Astrocyte (in vitro differentiated cells and primary cell): ENCODE data around the gene PVALB. TPM values are rescaled to one million over a fixed set of nuclear protein-coding genes. Genes with fewer than 3 reads are reported as not detected.

ENCODE experiments used
- DNase-seq: peaks from one replicate; pipeline ENCODE4 v3.0.0-alpha.2; 2010; ENCODE audit warnings: low read depth
- FAIRE-seq: peaks from 2 replicates; lab custom pipeline; 2011; peaks lifted over from hg19 to GRCh38; lab: Jason Lieb, UNC
- H2AFZ ChIP-seq: 2 replicates; pipeline ENCODE4 v1.6.0; 2012; ENCODE audit warnings: low read depth, low read length, inconsistent platforms
- H3K27ac ChIP-seq: 2 replicates; pipeline ENCODE4 v1.5.1; 2011; ENCODE audit warnings: low read depth, low read length, inconsistent platforms
- H3K27me3 ChIP-seq: 2 replicates; pipeline ENCODE4 v1.6.0; 2011; ENCODE audit warnings: low read length, inconsistent platforms; ENCODE audit not compliant: insufficient read depth
- H3K36me3 ChIP-seq: 2 replicates; pipeline ENCODE4 v1.5.1; 2011; ENCODE audit warnings: low read length, inconsistent platforms; ENCODE audit not compliant: insufficient read depth
- H3K4me1 ChIP-seq: 2 replicates; pipeline ENCODE4 v1.5.1; 2011; ENCODE audit warnings: low read length, inconsistent platforms; ENCODE audit not compliant: insufficient read depth
- H3K4me2 ChIP-seq: 2 replicates; pipeline ENCODE4 v1.6.0; 2012; ENCODE audit warnings: low read length, inconsistent platforms
- H3K4me3 ChIP-seq: 2 replicates; pipeline ENCODE4 v1.5.1; 2011; ENCODE audit warnings: low read depth, mild to moderate bottlenecking, low read length, inconsistent platforms; ENCODE audit not compliant: insufficient read depth
- H3K79me2 ChIP-seq: 2 replicates; pipeline ENCODE4 v1.6.0; 2012; ENCODE audit warnings: mild to moderate bottlenecking, low read length, inconsistent platforms; ENCODE audit not compliant: insufficient read depth
- H3K9ac ChIP-seq: 2 replicates; pipeline ENCODE4 v1.6.0; 2012; ENCODE audit warnings: mild to moderate bottlenecking, low read length, inconsistent platforms
- H3K9me3 ChIP-seq: 2 replicates; pipeline ENCODE4 v1.5.1; 2012; ENCODE audit warnings: low read depth, mild to moderate bottlenecking, low read length, inconsistent platforms; ENCODE audit not compliant: insufficient read depth
- H4K20me1 ChIP-seq: 2 replicates; pipeline ENCODE4 v1.6.0; 2012; ENCODE audit warnings: low read length, inconsistent platforms; ENCODE audit not compliant: insufficient read depth
- H3K27ac Mint-ChIP-seq: one replicate; pipeline ENCODE4 v1.8.0; 2021; ENCODE audit warnings: mild to moderate bottlenecking, mixed read lengths; ENCODE audit not compliant: unreplicated experiment
- H3K27me3 Mint-ChIP-seq: one replicate; pipeline ENCODE4 v1.8.0; 2021; ENCODE audit warnings: low read depth, mixed read lengths; ENCODE audit not compliant: unreplicated experiment
- H3K36me3 Mint-ChIP-seq: one replicate; pipeline ENCODE4 v1.8.0; 2021; ENCODE audit warnings: low read depth, mixed read lengths; ENCODE audit not compliant: unreplicated experiment
- H3K4me1 Mint-ChIP-seq: one replicate; pipeline ENCODE4 v1.8.0; 2021; ENCODE audit warnings: low read depth, mixed read lengths; ENCODE audit not compliant: unreplicated experiment
- H3K4me3 Mint-ChIP-seq: one replicate; pipeline ENCODE4 v1.8.0; 2021; ENCODE audit warnings: mild to moderate bottlenecking, moderate library complexity, mixed read lengths; ENCODE audit not compliant: unreplicated experiment
- H3K9me3 Mint-ChIP-seq: one replicate; pipeline ENCODE4 v1.8.0; 2021; ENCODE audit warnings: mild to moderate bottlenecking, mixed read lengths; ENCODE audit not compliant: unreplicated experiment
- CTCF ChIP-seq: IDR thresholded peaks from 2 replicates; pipeline ENCODE4 v1.5.1; 2011; ENCODE audit warnings: low read depth, mild to moderate bottlenecking, inconsistent platforms, low read length, moderate library complexity; ENCODE audit not compliant: insufficient read depth
- EZH2 ChIP-seq: IDR thresholded peaks from 2 replicates; pipeline ENCODE4 v1.6.1; 2012; ENCODE audit warnings: mild to moderate bottlenecking, low read length, inconsistent platforms; ENCODE audit not compliant: insufficient read depth
- total RNA-seq: library from RNA; stranded (reverse); gene quantifications from 2 replicates; pipeline ENCODE4 v1.2.1, GENCODE V29; 2021

The PVALB gene
- total RNA-seq, 1 donor from 2014 or later: not detected

GRCh38 chr22:36806835-36807234 lies 10.0 kb downstream of the PVALB start:
- H3K27me3 ChIP-seq: peaks cover 12% of the 10 kb centered on the region

GRCh38 chr22:36803358-36803757 lies 13.5 kb downstream of the PVALB start:
- Histone ChIP-seq H4K20me1 (no peaks in the 10 kb centered on the region), H3K27me3 (peaks cover 14% of the 10 kb centered on the region), H3K4me1 (no peaks in the 10 kb centered on the region), H3K9me3 (no peaks in the 10 kb centered on the region), H3K36me3 (no peaks in the 10 kb centered on the region), H2AFZ (no peak overlapping the region), H3K4me2 (no peak overlapping the region), H3K27ac (no peak overlapping the region), H3K9ac (no peak overlapping the region), H3K79me2 (no peaks in the 10 kb centered on the region), H3K4me3 (no peak overlapping the region)
- no peak for FAIRE-seq
- DNase-seq: no peak
- Mint-ChIP-seq H3K4me3 (no peak overlapping the region), H3K9me3 (no peaks in the 10 kb centered on the region), H3K36me3 (no peaks in the 10 kb centered on the region), H3K4me1 (peaks cover 6% of the 10 kb centered on the region), H3K27me3 (peaks cover 70% of the 10 kb centered on the region), H3K27ac (no peak overlapping the region)
- TF ChIP-seq CTCF (no peak), EZH2 (no peak)

More at GRCh38 chr22:36806835-36807234, 10.0 kb downstream of the PVALB start:
- Histone ChIP-seq H3K79me2 (no peaks in the 10 kb centered on the region), H3K4me3 (no peak overlapping the region), H3K9me3 (no peaks in the 10 kb centered on the region), H4K20me1 (no peaks in the 10 kb centered on the region), H3K9ac (no peak overlapping the region), H3K27ac (no peak overlapping the region), H3K4me1 (no peaks in the 10 kb centered on the region), H3K36me3 (no peaks in the 10 kb centered on the region), H2AFZ (no peak overlapping the region), H3K4me2 (no peak overlapping the region)
- Mint-ChIP-seq H3K36me3 (no peaks in the 10 kb centered on the region), H3K27me3 (peaks cover 71% of the 10 kb centered on the region), H3K4me1 (peaks cover 11% of the 10 kb centered on the region), H3K27ac (no peak overlapping the region), H3K4me3 (no peak overlapping the region), H3K9me3 (no peaks in the 10 kb centered on the region)
- TF ChIP-seq EZH2: no peak
- DNase-seq (no peak), FAIRE-seq (no peak)

GRCh38 chr22:36798674-36799066 lies 18.2 kb downstream of the PVALB start:
- no peaks in the 10 kb centered on the region for H3K9me3 Mint-ChIP-seq
- Histone ChIP-seq H4K20me1 (no peaks in the 10 kb centered on the region), H3K27me3 (peaks cover 11% of the 10 kb centered on the region), H3K27ac (no peak overlapping the region), H3K4me1 (no peaks in the 10 kb centered on the region), H2AFZ (no peak overlapping the region), H3K9ac (no peak overlapping the region), H3K36me3 (no peaks in the 10 kb centered on the region), H3K4me3 (no peak overlapping the region), H3K79me2 (no peaks in the 10 kb centered on the region), H3K4me2 (no peak overlapping the region), H3K9me3 (no peaks in the 10 kb centered on the region)
- H3K36me3 Mint-ChIP-seq: no peaks in the 10 kb centered on the region
- no peaks in the 10 kb centered on the region for H3K4me1 Mint-ChIP-seq
- H3K27me3 Mint-ChIP-seq: peaks cover 44% of the 10 kb centered on the region
- DNase-seq: no peak
- H3K27ac Mint-ChIP-seq: no peak overlapping the region
- no peak for TF ChIP-seq EZH2
- no peak for TF ChIP-seq CTCF
- no peak overlapping the region for H3K4me3 Mint-ChIP-seq
- FAIRE-seq: no peak
